Measurements from ENCODE around the gene IL17RD. TPM values are rescaled to one million over a fixed set of nuclear protein-coding genes. Genes with fewer than 3 reads are reported as not detected.

Gene IL17RD
- total and polyA plus RNA-seq, 9 of the 15 experiments (the other 6 are each of a cell fraction or from before 2014, with no cell fraction given) = under 0.01 to 0.09 (median 0.04) TPM; not detected in 4

GRCh38 chr3:57151021-57151449 is 14.1 kb downstream of the IL17RD start:
- CTCF ChIA-PET (ENCODE audit: low intra/inter-chr PET ratio) = no interaction called here
- H3K27ac ChIP-seq (ENCODE audit: extremely low read depth, low read depth, low read length) = no peak overlapping the region
- no peak for TF ChIP-seq HNRNPL (IDR thresholded peaks at IDR 0.05; ENCODE audit: low read depth, low read length)
- no peak for TF ChIP-seq HLTF (IDR thresholded peaks at IDR 0.05)
- no peak for TF ChIP-seq OTX1 (CRISPR knock-in tag; IDR thresholded peaks at IDR 0.05)
- TF ChIP-seq ESRRB (CRISPR knock-in tag; IDR thresholded peaks at IDR 0.05; ENCODE audit: borderline replicate concordance) = no peak
- no peak for TF ChIP-seq HDAC6 (IDR thresholded peaks at IDR 0.05; ENCODE audit: low read depth, low read length)
- in situ Hi-C loops (cut with MboI) (no loop called here), intact Hi-C loops (cut with micrococcal nuclease) (no loop called here)
- no peaks in the 10 kb centered on the region for H3K36me3 ChIP-seq (ENCODE audit: control insufficient read depth, insufficient read depth, low read length)
- no peaks in the 10 kb centered on the region for H3K79me2 ChIP-seq (ENCODE audit: control insufficient read depth, insufficient read depth, low read length)
- H2AFZ ChIP-seq (ENCODE audit: low read depth, low read length) = no peak overlapping the region
- no peak overlapping the region for H3K4me3 ChIP-seq
- ATAC-seq (no peak), DNase-seq (ENCODE audit: extremely low read depth in 1 of 4, low spot score in 3 of 4) (no peak), FAIRE-seq (no peak)
- POLR2A ChIA-PET = no interaction called here
- no peaks in the 10 kb centered on the region for H3K9me1 ChIP-seq (ENCODE audit: control insufficient read depth, insufficient read depth, low read length)
- no peaks in the 10 kb centered on the region for H3K4me1 ChIP-seq (replicated peaks in 1 of 2; ENCODE audit: control insufficient read depth in 2 of 2, insufficient read depth in 2 of 2, low read length in 2 of 2)
- WGBS (ENCODE audit: insufficient coverage, low coverage, missing lambda C conversion rate) = 0% methylated on average over 2 of the region's 2 CpGs
- H3K9me3 ChIP-seq (replicated peaks; ENCODE audit: control insufficient read depth, insufficient read depth, low read depth, low read length) = no peaks in the 10 kb centered on the region
- H4K20me1 ChIP-seq (replicated peaks; ENCODE audit: control insufficient read depth, insufficient read depth, low read length) = no peaks in the 10 kb centered on the region
- H3K9ac ChIP-seq (ENCODE audit: insufficient read depth in 1 of 2, low read depth in 2 of 2, low read length in 2 of 2) = no peak overlapping the region
- no TSS peak for BruUV-seq (replicated peaks)
- H3K4me2 ChIP-seq (ENCODE audit: insufficient read depth, low read length) = no peak overlapping the region
- peaks cover 4 to 29% of the 10 kb centered on the region in 2 experiments; a peak in 3 of 5 replicates for H3K27me3 ChIP-seq (ENCODE audit: control insufficient read depth in 2 of 2, insufficient read depth in 2 of 2, low read length in 2 of 2)

GRCh38 chr3:57150113-57150581 is 15.0 kb downstream of the IL17RD start:
- 0% methylated on average over 5 of the region's 7 CpGs for WGBS (ENCODE audit: insufficient coverage, low coverage, missing lambda C conversion rate)
- ATAC-seq = no peak
- ChIA-PET POLR2A (interaction anchor here (1.2 kb wide), 1 partner anchor 10 kb away, joined by 4 read pairs; no protein-coding TSS in a partner anchor), CTCF (ENCODE audit: low intra/inter-chr PET ratio) (no interaction called here)
- Histone ChIP-seq H3K9ac (ENCODE audit: insufficient read depth in 1 of 2, low read depth in 2 of 2, low read length in 2 of 2) (no peak overlapping the region), H3K36me3 (ENCODE audit: control insufficient read depth, insufficient read depth, low read length) (no peaks in the 10 kb centered on the region), H3K4me1 (replicated peaks in 1 of 2; ENCODE audit: control insufficient read depth in 2 of 2, insufficient read depth in 2 of 2, low read length in 2 of 2) (no peaks in the 10 kb centered on the region), H3K79me2 (ENCODE audit: control insufficient read depth, insufficient read depth, low read length) (no peaks in the 10 kb centered on the region), H3K9me3 (replicated peaks; ENCODE audit: control insufficient read depth, insufficient read depth, low read depth, low read length) (no peaks in the 10 kb centered on the region), H4K20me1 (replicated peaks; ENCODE audit: control insufficient read depth, insufficient read depth, low read length) (no peaks in the 10 kb centered on the region), H3K27ac (ENCODE audit: extremely low read depth, low read depth, low read length) (no peak overlapping the region), H3K4me2 (ENCODE audit: insufficient read depth, low read length) (no peak overlapping the region), H3K9me1 (ENCODE audit: control insufficient read depth, insufficient read depth, low read length) (no peaks in the 10 kb centered on the region), H3K27me3 (ENCODE audit: control insufficient read depth in 2 of 2, insufficient read depth in 2 of 2, low read length in 2 of 2) (peaks cover 4 to 20% of the 10 kb centered on the region in 2 experiments; a peak in 3 of 5 replicates), H3K4me3 (no peak overlapping the region), H2AFZ (ENCODE audit: low read depth, low read length) (no peak overlapping the region)
- in situ Hi-C loops (cut with MboI) = no loop called here
- FAIRE-seq = no peak
- no peak for DNase-seq (ENCODE audit: extremely low read depth in 1 of 4, low spot score in 3 of 4)
- BruUV-seq (replicated peaks) = no TSS peak
- intact Hi-C loops (cut with micrococcal nuclease) = no loop called here
- no peak for TF ChIP-seq KHSRP (IDR thresholded peaks at IDR 0.05)
- no peak for TF ChIP-seq CBX3 (IDR thresholded peaks at IDR 0.05; ENCODE audit: borderline replicate concordance in 1 of 2, low read length in 2 of 2)
- no peak for TF ChIP-seq KAT2B (IDR thresholded peaks at IDR 0.05; ENCODE audit: low read depth, low read length)
- TF ChIP-seq E2F4 (CRISPR knock-in tag; IDR thresholded peaks at IDR 0.05; ENCODE audit: low read depth) = no peak
- no peak for TF ChIP-seq ZNF212 (CRISPR knock-in tag; IDR thresholded peaks at IDR 0.05)
- TF ChIP-seq FOXA3 (CRISPR knock-in tag; conservative IDR thresholded peaks at IDR 0.05 in 1 of 2, IDR thresholded peaks at IDR 0.05 in 1 of 2) = no peak
- TF ChIP-seq TBP (optimal IDR thresholded peaks at IDR 0.05; ENCODE audit: low read depth, low read length) = no peak
- no peak for TF ChIP-seq TRIM24 (IDR thresholded peaks at IDR 0.05)
- no peak for TF ChIP-seq ZNF175 (CRISPR knock-in tag; IDR thresholded peaks at IDR 0.05; ENCODE audit: low read depth)
- TF ChIP-seq NUFIP1 (IDR thresholded peaks at IDR 0.05; ENCODE audit: partially characterized antibody) = no peak
- no peak for TF ChIP-seq RBM15 (IDR thresholded peaks at IDR 0.05; ENCODE audit: insufficient read depth, low read length)
- no peak for TF ChIP-seq ZNF197 (CRISPR knock-in tag; IDR thresholded peaks at IDR 0.05; ENCODE audit: low read depth)

Measured in K562 (cell line).